ENCODE data around the gene MMP20.

The MMP20 gene

GRCh38 chr11:102545701-102546100 lies 79.4 kb downstream of the MMP20 start:
- Histone ChIP-seq H3K4me3 (ENCODE audit: low read depth, low read length) (no peak overlapping the region), H3K27ac (no peak overlapping the region), H3K27me3 (ENCODE audit: insufficient read depth, low read depth, severe bottlenecking) (no peaks in the 10 kb centered on the region), H3K9me3 (ENCODE audit: severe bottlenecking) (no peaks in the 10 kb centered on the region), H3K36me3 (no peaks in the 10 kb centered on the region)
- no peak for DNase-seq
- TF ChIP-seq, protein P1, sequence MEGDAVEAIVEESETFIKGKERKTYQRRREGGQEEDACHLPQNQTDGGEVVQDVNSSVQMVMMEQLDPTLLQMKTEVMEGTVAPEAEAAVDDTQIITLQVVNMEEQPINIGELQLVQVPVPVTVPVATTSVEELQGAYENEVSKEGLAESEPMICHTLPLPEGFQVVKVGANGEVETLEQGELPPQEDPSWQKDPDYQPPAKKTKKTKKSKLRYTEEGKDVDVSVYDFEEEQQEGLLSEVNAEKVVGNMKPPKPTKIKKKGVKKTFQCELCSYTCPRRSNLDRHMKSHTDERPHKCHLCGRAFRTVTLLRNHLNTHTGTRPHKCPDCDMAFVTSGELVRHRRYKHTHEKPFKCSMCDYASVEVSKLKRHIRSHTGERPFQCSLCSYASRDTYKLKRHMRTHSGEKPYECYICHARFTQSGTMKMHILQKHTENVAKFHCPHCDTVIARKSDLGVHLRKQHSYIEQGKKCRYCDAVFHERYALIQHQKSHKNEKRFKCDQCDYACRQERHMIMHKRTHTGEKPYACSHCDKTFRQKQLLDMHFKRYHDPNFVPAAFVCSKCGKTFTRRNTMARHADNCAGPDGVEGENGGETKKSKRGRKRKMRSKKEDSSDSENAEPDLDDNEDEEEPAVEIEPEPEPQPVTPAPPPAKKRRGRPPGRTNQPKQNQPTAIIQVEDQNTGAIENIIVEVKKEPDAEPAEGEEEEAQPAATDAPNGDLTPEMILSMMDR (IDR thresholded peaks at IDR 0.05; ENCODE audit: low read depth, low read length) = no peak

DNA sequence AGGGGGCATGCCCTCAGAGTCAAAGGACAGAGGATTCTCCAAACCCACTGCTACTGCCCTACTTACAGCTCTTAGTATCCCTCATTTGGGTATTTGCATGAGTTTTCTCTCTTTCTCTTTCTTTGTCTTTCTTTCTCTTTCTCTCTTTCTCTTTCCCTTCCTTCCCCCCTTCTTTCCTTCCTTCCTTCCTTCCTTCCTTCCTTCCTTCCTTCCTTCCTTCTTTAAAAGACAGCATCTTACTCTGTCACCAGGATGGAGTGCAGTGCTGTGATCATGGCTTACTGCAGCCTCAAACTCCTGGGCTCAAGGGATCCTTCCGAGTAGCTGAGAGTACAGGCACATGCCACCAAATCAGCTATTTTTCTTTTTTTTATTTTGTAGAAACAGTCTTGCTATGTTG lies 80.5 kb downstream of the MMP20 start:
- Histone ChIP-seq H3K4me3 (ENCODE audit: low read depth, low read length) (no peak overlapping the region), H3K9me3 (ENCODE audit: severe bottlenecking) (no peaks in the 10 kb centered on the region), H3K27ac (no peak overlapping the region), H3K36me3 (no peaks in the 10 kb centered on the region), H3K27me3 (ENCODE audit: insufficient read depth, low read depth, severe bottlenecking) (no peaks in the 10 kb centered on the region)
- TF ChIP-seq, protein P1 (IDR thresholded peaks at IDR 0.05; ENCODE audit: low read depth, low read length) = no peak
- DNase-seq = no peak

DNA sequence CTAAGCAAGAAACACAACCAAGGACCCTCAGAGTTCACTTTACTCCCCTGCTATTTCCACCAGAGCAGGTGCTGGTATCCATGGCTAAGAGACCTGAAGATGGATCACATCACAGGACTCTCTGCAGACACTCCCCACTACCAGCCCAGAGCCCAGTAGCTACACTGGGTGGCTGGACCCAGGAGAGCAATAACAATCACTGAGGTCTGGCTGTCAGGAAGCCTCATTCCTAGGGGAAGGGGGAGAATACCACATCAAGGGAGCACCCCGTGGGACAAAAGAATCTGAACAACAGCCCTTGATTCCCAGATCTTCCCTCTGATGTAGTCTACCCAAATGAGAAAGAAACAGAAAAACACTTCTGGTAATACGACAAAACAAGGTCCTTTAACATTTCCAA lies 85.6 kb downstream of the MMP20 start:
- TF ChIP-seq, protein P1 (IDR thresholded peaks at IDR 0.05; ENCODE audit: low read depth, low read length) = no peak
- no peak for DNase-seq
- no peak overlapping the region for H3K4me3 ChIP-seq (ENCODE audit: low read depth, low read length)

DNA sequence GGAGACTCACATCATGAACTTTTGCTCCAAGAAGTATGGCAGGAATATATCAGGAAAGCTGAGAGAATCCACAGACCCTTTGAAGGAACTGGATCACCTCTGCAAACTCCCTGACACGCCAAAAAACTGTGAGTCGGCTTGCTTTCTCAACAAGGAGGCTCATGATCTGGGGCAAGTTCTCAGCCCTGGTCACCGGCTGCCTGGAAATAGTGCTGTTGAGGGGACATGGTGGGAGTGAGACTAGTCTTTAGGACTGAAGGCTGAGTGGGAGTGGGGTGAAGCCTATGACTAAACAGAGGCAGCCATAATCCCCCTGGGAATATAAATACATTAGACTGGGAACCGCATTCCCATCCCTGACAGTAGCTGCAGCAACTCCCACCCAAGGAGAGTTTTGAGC lies 86.2 kb downstream of the MMP20 start:
- H3K27ac ChIP-seq = no peak overlapping the region

More for the DNA sequence above, 85.6 kb downstream of the MMP20 start:
- H3K36me3 ChIP-seq = no peaks in the 10 kb centered on the region
- no peaks in the 10 kb centered on the region for H3K27me3 ChIP-seq (ENCODE audit: insufficient read depth, low read depth, severe bottlenecking)
- no peaks in the 10 kb centered on the region for H3K9me3 ChIP-seq (ENCODE audit: severe bottlenecking)
- no peak overlapping the region for H3K27ac ChIP-seq

DNA sequence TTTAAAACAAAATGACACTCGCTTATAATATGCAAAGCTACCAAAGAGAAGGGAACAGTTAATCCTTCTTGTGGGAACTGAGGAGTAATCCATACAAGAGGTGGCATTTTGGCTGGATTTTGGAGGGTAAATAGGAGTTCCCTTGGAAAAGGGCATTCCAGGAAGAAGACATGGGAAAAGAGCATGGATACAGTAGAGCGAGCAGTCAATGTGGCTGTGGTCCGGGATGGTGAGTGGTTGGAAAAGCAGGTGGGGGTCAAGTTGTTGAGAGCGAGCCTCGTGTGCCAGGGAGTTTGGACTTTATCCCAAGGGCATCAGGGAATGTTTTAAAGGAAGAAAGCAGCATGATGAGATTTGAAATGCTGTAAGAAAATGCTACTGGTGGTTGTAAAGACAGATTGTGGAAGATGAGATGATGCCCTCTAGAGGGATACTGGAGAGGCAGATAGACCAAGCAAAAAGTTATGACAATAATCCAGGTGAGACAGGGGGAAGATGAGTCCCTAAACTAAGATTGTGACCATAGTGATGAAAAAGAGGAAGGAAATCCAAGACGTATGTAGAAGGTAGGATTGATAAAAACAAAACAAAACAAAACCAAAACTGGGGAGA lies 90.8 kb downstream of the MMP20 start:
- no peak for DNase-seq
- Histone ChIP-seq H3K27ac (no peak overlapping the region), H3K36me3 (no peaks in the 10 kb centered on the region), H3K4me3 (ENCODE audit: low read depth, low read length) (no peak overlapping the region), H3K27me3 (ENCODE audit: insufficient read depth, low read depth, severe bottlenecking) (no peaks in the 10 kb centered on the region), H3K9me3 (ENCODE audit: severe bottlenecking) (no peaks in the 10 kb centered on the region)
- TF ChIP-seq, protein P1 (IDR thresholded peaks at IDR 0.05; ENCODE audit: low read depth, low read length) = no peak

More for the DNA sequence above, 86.2 kb downstream of the MMP20 start:
- H3K9me3 ChIP-seq (ENCODE audit: severe bottlenecking) = no peaks in the 10 kb centered on the region
- no peaks in the 10 kb centered on the region for H3K27me3 ChIP-seq (ENCODE audit: insufficient read depth, low read depth, severe bottlenecking)
- H3K4me3 ChIP-seq (ENCODE audit: low read depth, low read length) = no peak overlapping the region
- DNase-seq = no peak
- H3K36me3 ChIP-seq = no peaks in the 10 kb centered on the region
- TF ChIP-seq, protein P1 (IDR thresholded peaks at IDR 0.05; ENCODE audit: low read depth, low read length) = no peak

DNA sequence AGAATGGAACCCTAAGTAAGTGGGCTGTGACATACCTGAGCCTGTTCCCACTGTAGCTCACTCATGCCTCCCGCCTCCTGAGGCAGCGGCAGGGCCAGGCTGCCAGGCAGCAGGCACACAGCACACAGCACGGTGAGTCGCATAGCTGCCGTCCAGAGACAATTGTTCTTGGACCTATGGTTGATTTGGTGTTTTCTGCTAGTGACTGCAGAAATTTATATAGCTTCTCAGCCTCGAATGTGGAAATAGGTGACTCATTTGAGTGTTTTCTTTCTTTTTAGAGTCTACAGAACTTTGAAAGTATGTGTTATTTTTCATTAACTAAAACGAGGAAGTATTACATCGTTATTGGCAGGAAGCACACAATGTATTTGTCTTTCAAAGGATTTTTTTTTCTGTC lies 94.6 kb downstream of the MMP20 start, which contains the start of gene MMP7:
Gene MMP7 (minus strand): TSS at position 190 of the 400 bp plus-strand sequence. CDS start 47 bp downstream, at position 143.
- no peaks in the 10 kb centered on the region for H3K36me3 ChIP-seq
- H3K4me3 ChIP-seq (ENCODE audit: low read depth, low read length) = no peak within 1 kb of the TSS
- no peaks in the 10 kb centered on the region for H3K9me3 ChIP-seq (ENCODE audit: severe bottlenecking)
- no peaks in the 10 kb centered on the region for H3K27me3 ChIP-seq (ENCODE audit: insufficient read depth, low read depth, severe bottlenecking)
- no peak within 1 kb of the TSS for H3K27ac ChIP-seq
- DNase-seq = no peak
- TF ChIP-seq, protein P1 (IDR thresholded peaks at IDR 0.05; ENCODE audit: low read depth, low read length) = no peak
